Choroid plexus epithelial cell (primary cell): ENCODE measurements around the gene LARP4.

Experiments
- DNase-seq: peaks from one replicate; pipeline ENCODE4 v3.0.0-alpha.2; 2010; ENCODE audit warnings: low read depth
- H3K4me3 ChIP-seq: 2 replicates; pipeline ENCODE4 v1.5.1; 2011; ENCODE audit warnings: low read depth, mild to moderate bottlenecking, control low read depth, low read length, moderate library complexity
- CTCF ChIP-seq: conservative IDR thresholded peaks from 2 replicates; pipeline ENCODE4 v1.5.1; 2011; ENCODE audit warnings: low read depth, mild to moderate bottlenecking, control low read depth, inconsistent platforms, low read length, moderate library complexity

LARP4 gene

GRCh38 chr12:50401500-50402081 is 906 bp downstream of the LARP4 start:
- peak; percentile 79 for DNase-seq
- TF ChIP-seq CTCF: no peak
- H3K4me3 ChIP-seq: peak overlapping the region; percentile 92

GRCh38 chr12:50402264-50403000 is 1.7 kb downstream of the LARP4 start:
- peak overlapping the region; percentile 92 for H3K4me3 ChIP-seq
- no peak for DNase-seq
- TF ChIP-seq CTCF: no peak

GRCh38 chr12:50403001-50403440 is 2.3 kb downstream of the LARP4 start:
- no peak for TF ChIP-seq CTCF
- no peak for DNase-seq
- H3K4me3 ChIP-seq: peak overlapping the region; percentile 92

- no peak for DNase-seq
- no peak overlapping the region for H3K4me3 ChIP-seq
- no peak for TF ChIP-seq CTCF
Measured at GRCh38 chr12:50404307-50404706, 3.6 kb downstream of the LARP4 start.

GRCh38 chr12:50411051-50411660 is 10.5 kb downstream of the LARP4 start:
- peak; percentile 39 for DNase-seq
- no peak for TF ChIP-seq CTCF
- no peak overlapping the region for H3K4me3 ChIP-seq

GRCh38 chr12:50415899-50416479 is 15.3 kb downstream of the LARP4 start:
- no peak for TF ChIP-seq CTCF
- no peak overlapping the region for H3K4me3 ChIP-seq
- peak; percentile 35 for DNase-seq
